IMR-90 (cell line): Measurements from ENCODE around the gene CCDC85B. TPM values are rescaled to one million over a fixed set of nuclear protein-coding genes. Genes with fewer than 3 reads are reported as not detected.

ENCODE experiments used
- ATAC-seq: fragments of 200-7000 bp; cut with Tn5 transposase; 2 replicates; pipeline ENCODE4 v1.9.1; 2020; ENCODE audit warnings: low read depth, mild to moderate bottlenecking, moderate library complexity
- BruUV-seq: library from RNA; stranded (reverse); fragments of 400-500 nt; replicated peaks from 2 replicates; lab custom pipeline; 2021; lab: Mats Ljungman, UMichigan
- CTCF ChIA-PET: fragments of 300-600 bp; formaldehyde crosslinking; extraction: SDS; loops from one replicate; lab custom pipeline; 2021; ENCODE audit warnings: antibody characterized with exemption; lab: Yijun Ruan, JAX
- POLR2A ChIA-PET: fragments of 300-600 bp; sonication (Branson Sonifier 250); formaldehyde crosslinking; loops from one replicate; lab custom pipeline; 2022; ENCODE audit warnings: antibody characterized with exemption; ENCODE audit not compliant: unreplicated experiment; lab: Charles Lee
- DNase-seq: peaks from one replicate; pipeline ENCODE4 v3.0.0; 2013
- H2AFZ ChIP-seq: replicated peaks from 2 replicates; pipeline ENCODE3; 2013; ENCODE audit warnings: low read length, mild to moderate bottlenecking; ENCODE audit not compliant: poor library complexity
- H2AK5ac ChIP-seq: 2 replicates; pipeline ENCODE4 v1.6.1; 2013; ENCODE audit warnings: low read depth, low read length, inconsistent platforms
- H2AK9ac ChIP-seq: replicated peaks from 2 replicates; pipeline ENCODE3; 2013; ENCODE audit warnings: mild to moderate bottlenecking, low read depth, low read length, moderate library complexity; ENCODE audit not compliant: poor library complexity
- H2BK120ac ChIP-seq: 2 replicates; pipeline ENCODE4 v1.6.1; 2013; ENCODE audit warnings: low read depth, low read length, inconsistent platforms
- H2BK15ac ChIP-seq: 3 replicates; pipeline ENCODE4 v1.6.1; 2013; ENCODE audit warnings: low read depth, low read length, inconsistent platforms
- H2BK20ac ChIP-seq: 2 replicates; pipeline ENCODE4 v1.6.1; 2013; ENCODE audit warnings: low read depth, mild to moderate bottlenecking, inconsistent platforms, low read length, moderate library complexity
- H2BK5ac ChIP-seq: 2 replicates; pipeline ENCODE4 v1.6.1; 2013; ENCODE audit warnings: mild to moderate bottlenecking, low read depth, low read length, inconsistent platforms; ENCODE audit not compliant: poor library complexity, severe bottlenecking
- H3K14ac ChIP-seq: replicated peaks from 2 replicates; pipeline ENCODE4 v1.6.1; 2013; ENCODE audit warnings: low read depth, low read length, inconsistent platforms
- H3K18ac ChIP-seq: 2 replicates; pipeline ENCODE4 v1.6.1; 2013; ENCODE audit warnings: low read depth, low read length, control low read depth
- H3K23ac ChIP-seq: 2 replicates; pipeline ENCODE4 v1.6.1; 2013; ENCODE audit warnings: low read depth, low read length, inconsistent platforms
- H3K27ac ChIP-seq: 2 replicates; pipeline ENCODE4 v1.5.1; 2013; ENCODE audit warnings: mild to moderate bottlenecking, control low read depth, low read length; ENCODE audit not compliant: insufficient read depth
- H3K27me3 ChIP-seq: 2 replicates; pipeline ENCODE4 v1.6.1; 2013; ENCODE audit warnings: low read length; ENCODE audit not compliant: control insufficient read depth, insufficient read depth
- H3K36me3 ChIP-seq: 2 replicates; pipeline ENCODE4 v1.6.1; 2013; ENCODE audit warnings: low read length, mixed read lengths; ENCODE audit not compliant: control insufficient read depth, insufficient read depth
- H3K4ac ChIP-seq: 2 replicates; pipeline ENCODE4 v1.6.1; 2013; ENCODE audit warnings: low read depth, low read length, inconsistent platforms
- H3K4me1 ChIP-seq: 2 replicates; pipeline ENCODE4 v1.6.1; 2013; ENCODE audit warnings: low read length, mixed read lengths; ENCODE audit not compliant: control insufficient read depth, insufficient read depth
- H3K4me2 ChIP-seq: 2 replicates; pipeline ENCODE4 v1.6.1; 2013; ENCODE audit warnings: low read depth, mild to moderate bottlenecking, control low read depth, low read length, moderate library complexity
- H3K4me3 ChIP-seq: 2 replicates; pipeline ENCODE4 v1.5.1; 2013; ENCODE audit warnings: low read depth, mild to moderate bottlenecking, control low read depth, low read length, moderate library complexity; ENCODE audit not compliant: insufficient read depth
- H3K56ac ChIP-seq: 2 replicates; pipeline ENCODE4 v1.6.1; 2013; ENCODE audit warnings: low read length, inconsistent platforms; ENCODE audit not compliant: insufficient read depth; ENCODE audit errors: extremely low read depth
- H3K79me1 ChIP-seq, 2 experiments: 2 replicates each; pipeline ENCODE4 v1.6.1; 2013; ENCODE audit warnings: low read length in 2 of 2, inconsistent platforms in 1 of 2, low read depth in 1 of 2
- H3K9ac ChIP-seq: 2 replicates; pipeline ENCODE4 v1.6.1; 2013; ENCODE audit warnings: low read depth, low read length, control low read depth
- H3K9me1 ChIP-seq: 2 replicates; pipeline ENCODE4 v1.6.1; 2013; ENCODE audit warnings: low read length, inconsistent platforms; ENCODE audit not compliant: insufficient read depth
- H3K9me3 ChIP-seq: 2 replicates; pipeline ENCODE4 v1.6.1; 2013; ENCODE audit warnings: low read length; ENCODE audit not compliant: control insufficient read depth, insufficient read depth
- H4K20me1 ChIP-seq: 2 replicates; pipeline ENCODE4 v1.6.1; 2013; ENCODE audit warnings: low read length, inconsistent platforms; ENCODE audit not compliant: insufficient read depth
- H4K5ac ChIP-seq: 2 replicates; pipeline ENCODE4 v1.6.1; 2013; ENCODE audit warnings: mild to moderate bottlenecking, low read depth, low read length, control low read depth
- H4K8ac ChIP-seq, 2 experiments: 2 replicates each; pipeline ENCODE4 v1.6.1; 2013; ENCODE audit warnings: low read depth in 2 of 2, low read length in 2 of 2, control low read depth in 1 of 2, inconsistent platforms in 1 of 2
- H4K91ac ChIP-seq: 2 replicates; pipeline ENCODE4 v1.6.1; 2013; ENCODE audit warnings: low read depth, low read length, inconsistent platforms; ENCODE audit not compliant: insufficient read depth
- BHLHE40 ChIP-seq: fragments of 150-350 bp; IDR thresholded peaks from 2 replicates; pipeline ENCODE4 v1.6.1; 2016; ENCODE audit warnings: mild to moderate bottlenecking, low read depth, low read length
- CEBPB ChIP-seq: IDR thresholded peaks from 2 replicates; pipeline ENCODE4 v1.6.1; 2012; ENCODE audit warnings: low read depth, low read length, improper control_type of control experiment
- CHD1 ChIP-seq: IDR thresholded peaks from 2 replicates; pipeline ENCODE4 v1.6.1; 2012; ENCODE audit warnings: low read depth, low read length, improper control_type of control experiment
- FOS ChIP-seq: fragments of 150-350 bp; IDR thresholded peaks from 2 replicates; pipeline ENCODE4 v1.6.1; 2016; ENCODE audit warnings: low read depth, low read length
- MAFK ChIP-seq: IDR thresholded peaks from 2 replicates; pipeline ENCODE4 v1.6.1; 2012; ENCODE audit warnings: low read depth, low read length, improper control_type of control experiment
- MAZ ChIP-seq: IDR thresholded peaks from 2 replicates; pipeline ENCODE4 v1.6.1; 2012; ENCODE audit warnings: low read depth, mild to moderate bottlenecking, low read length, improper control_type of control experiment, moderate library complexity, borderline replicate concordance
- MXI1 ChIP-seq: IDR thresholded peaks from 2 replicates; pipeline ENCODE4 v1.6.1; 2012; ENCODE audit warnings: low read depth, mild to moderate bottlenecking, low read length, moderate library complexity, borderline replicate concordance
- NFE2L2 ChIP-seq: fragments of 150-350 bp; IDR thresholded peaks from 2 replicates; pipeline ENCODE4 v1.6.1; 2016; ENCODE audit warnings: low read depth, mild to moderate bottlenecking, low read length
- POLR2A ChIP-seq: IDR thresholded peaks from 2 replicates; pipeline ENCODE4 v1.6.1; 2012; ENCODE audit warnings: mild to moderate bottlenecking, low read depth, low read length
- RAD21 ChIP-seq: IDR thresholded peaks from 2 replicates; pipeline ENCODE4 v1.6.1; 2012; ENCODE audit warnings: low read length, improper control_type of control experiment
- RCOR1 ChIP-seq: IDR thresholded peaks from 2 replicates; pipeline ENCODE4 v1.6.1; 2012; ENCODE audit warnings: mild to moderate bottlenecking, low read length, improper control_type of control experiment; ENCODE audit not compliant: insufficient replicate concordance
- RFX5 ChIP-seq: IDR thresholded peaks from 2 replicates; pipeline ENCODE4 v1.8.0; 2012; ENCODE audit warnings: low read depth, mild to moderate bottlenecking, low read length, moderate library complexity
- WGBS, 2 experiments: methylation state at CpG; one replicate each; pipeline versions ENCODE4 v1.1.5 to v1.1.7; 2013; ENCODE audit warnings: missing lambda C conversion rate in 2 of 2; ENCODE audit not compliant: insufficient read length in 1 of 2; ENCODE audit errors: extremely low coverage in 2 of 2; 5-methylcytosine and 5-hydroxymethylcytosine counted together
- dilution Hi-C: fragments of 300-500 bp; cut with HindIII; formaldehyde crosslinking; loops from one replicate; pipeline ENCODE4 v1.14.3; 2018; ENCODE audit warnings: low sequenced_read_pairs; ENCODE audit not compliant: unreplicated experiment
- in situ Hi-C: fragments of 300-500 bp; cut with MboI; formaldehyde crosslinking; loops from 3 replicates; pipeline ENCODE4 v1.14.3; 2019; ENCODE audit warnings: low sequenced_read_pairs, inconsistent platforms, mixed read lengths
- intact Hi-C: fragments of 100-400 bp; cut with micrococcal nuclease; formaldehyde crosslinking; loops from 2 replicates; pipeline ENCODE4 v1.10.0; 2022
- polyA plus RNA-seq, 3 experiments: library from polyadenylated mRNA; depleted of rRNA; stranded (reverse); fragments of >200 nt; gene quantifications; 2 replicates each; pipeline ENCODE4 v1.2.3, GENCODE V29; 2012; ENCODE audit warnings: low replicate concordance in 1 of 3
- total RNA-seq: library from RNA; depleted of rRNA; stranded (reverse); fragments of >200 nt; gene quantifications from 2 replicates; pipeline ENCODE4 v1.2.3, GENCODE V29; 2012
- TF ChIP-seq, protein P1 (sequence below): fragments of 150-350 bp; IDR thresholded peaks from 2 replicates; pipeline ENCODE4 v1.6.1; 2017; ENCODE audit warnings: mild to moderate bottlenecking, antibody characterized with exemption, low read length, low read depth
- TF ChIP-seq, protein P2 (sequence below): conservative IDR thresholded peaks from 2 replicates; pipeline ENCODE4 v1.5.1; 2012; ENCODE audit warnings: mild to moderate bottlenecking, low read depth, low read length, improper control_type of control experiment
- TF ChIP-seq, protein P3 (sequence below): fragments of 150-350 bp; IDR thresholded peaks from 2 replicates; pipeline ENCODE4 v1.6.1; 2016; ENCODE audit warnings: low read depth, mild to moderate bottlenecking, low read length, moderate library complexity, borderline replicate concordance

CCDC85B gene
- total and polyA plus RNA-seq, 2 of the 4 experiments (the other 2 are of a cell fraction) = 17.6 to 35.4 TPM

DNA sequence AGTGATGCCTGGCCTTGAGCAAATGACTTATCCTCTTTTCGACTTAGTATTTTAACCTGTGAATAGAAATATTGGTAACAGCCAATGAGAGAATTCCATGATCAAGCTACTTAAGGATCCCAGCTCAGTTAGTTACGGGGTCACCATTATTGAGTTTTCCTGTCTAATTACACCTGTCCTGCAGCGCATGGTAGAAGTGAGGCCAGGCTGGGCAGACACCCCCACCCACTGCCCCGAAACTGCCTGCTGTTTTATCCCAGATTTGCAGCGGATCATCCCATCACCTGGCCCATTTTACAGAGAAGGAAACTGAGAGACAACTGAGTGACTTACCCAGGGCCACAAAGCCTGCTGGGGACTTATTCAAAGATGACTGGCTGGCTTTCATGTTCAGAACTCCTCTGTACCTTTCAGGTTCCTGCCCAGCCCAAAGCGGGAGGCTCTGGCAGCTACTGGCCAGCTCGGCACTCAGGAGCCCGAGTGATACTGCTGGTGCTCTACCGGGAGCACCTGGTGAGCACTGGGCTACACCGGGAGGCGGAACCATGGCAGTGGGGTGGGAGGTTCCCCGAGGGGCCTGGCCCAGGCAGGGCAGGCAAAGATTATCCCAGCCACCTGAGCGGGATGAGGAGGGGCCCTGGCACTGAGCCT lies 28.8 kb upstream of the CCDC85B start:
- Histone ChIP-seq H2AK9ac (peak overlapping the region; percentile 100), H3K14ac (peak overlapping the region; percentile 87), H2BK20ac (no peak overlapping the region), H3K9ac (peak overlapping the region; percentile 96), H2BK5ac (peak overlapping the region; percentile 90), H3K9me1 (peaks cover 4% of the 10 kb centered on the region; the same call in 1 of the 2 replicates), H3K9me3 (no peaks in the 10 kb centered on the region), H4K20me1 (peaks cover 36% of the 10 kb centered on the region), H2AFZ (no peak overlapping the region), H3K27me3 (no peaks in the 10 kb centered on the region), H3K27ac (peak overlapping the region; percentile 89), H3K79me1 (peaks cover 6 to 61% of the 10 kb centered on the region in 2 experiments; a peak in 3 of 4 replicates), H3K23ac (peak overlapping the region; percentile 94), H3K18ac (no peak overlapping the region), H2BK15ac (0 out of 3 replicates have a peak overlapping the region, but pooled peaks have one; percentile 41), H4K5ac (peak overlapping the region; percentile 68), H3K36me3 (peaks cover 51% of the 10 kb centered on the region), H4K8ac (peak overlapping the region; percentile 94 to 99; a peak in 3 of 4 replicates), H3K56ac (peak overlapping the region; percentile 60), H3K4me3 (peak overlapping the region; percentile 95), H2BK120ac (no peak overlapping the region), H3K4ac (peak overlapping the region; percentile 98), H2AK5ac (peak overlapping the region; percentile 22; the same call in 1 of the 2 replicates), H4K91ac (peak overlapping the region; percentile 98), H3K4me1 (peaks cover 7% of the 10 kb centered on the region), H3K4me2 (peak overlapping the region; percentile 89)
- WGBS, 2 experiments = 87% methylated on average over 3 of the region's 13 CpGs; no CpG with 5 or more reads in 1 of the 2 experiments
- dilution Hi-C loops (no loop called here), intact Hi-C loops (no loop called here), in situ Hi-C loops (no loop called here)
- no TSS peak for BruUV-seq
- ATAC-seq (no peak), DNase-seq (no peak)
- ChIA-PET POLR2A (interaction anchor here (0.6 to 0.8 kb wide), 2 partner anchors 10 to 11 kb away, joined by 3 to 7 read pairs; no protein-coding TSS in a partner anchor), CTCF (no interaction called here)
- TF ChIP-seq, protein P1, sequence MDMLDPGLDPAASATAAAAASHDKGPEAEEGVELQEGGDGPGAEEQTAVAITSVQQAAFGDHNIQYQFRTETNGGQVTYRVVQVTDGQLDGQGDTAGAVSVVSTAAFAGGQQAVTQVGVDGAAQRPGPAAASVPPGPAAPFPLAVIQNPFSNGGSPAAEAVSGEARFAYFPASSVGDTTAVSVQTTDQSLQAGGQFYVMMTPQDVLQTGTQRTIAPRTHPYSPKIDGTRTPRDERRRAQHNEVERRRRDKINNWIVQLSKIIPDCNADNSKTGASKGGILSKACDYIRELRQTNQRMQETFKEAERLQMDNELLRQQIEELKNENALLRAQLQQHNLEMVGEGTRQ = no peak
- no peak for TF ChIP-seq NFE2L2
- TF ChIP-seq RAD21 = no peak
- no peak for TF ChIP-seq MAFK
- TF ChIP-seq CEBPB = no peak
- TF ChIP-seq MAZ = no peak
- TF ChIP-seq, protein P2, sequence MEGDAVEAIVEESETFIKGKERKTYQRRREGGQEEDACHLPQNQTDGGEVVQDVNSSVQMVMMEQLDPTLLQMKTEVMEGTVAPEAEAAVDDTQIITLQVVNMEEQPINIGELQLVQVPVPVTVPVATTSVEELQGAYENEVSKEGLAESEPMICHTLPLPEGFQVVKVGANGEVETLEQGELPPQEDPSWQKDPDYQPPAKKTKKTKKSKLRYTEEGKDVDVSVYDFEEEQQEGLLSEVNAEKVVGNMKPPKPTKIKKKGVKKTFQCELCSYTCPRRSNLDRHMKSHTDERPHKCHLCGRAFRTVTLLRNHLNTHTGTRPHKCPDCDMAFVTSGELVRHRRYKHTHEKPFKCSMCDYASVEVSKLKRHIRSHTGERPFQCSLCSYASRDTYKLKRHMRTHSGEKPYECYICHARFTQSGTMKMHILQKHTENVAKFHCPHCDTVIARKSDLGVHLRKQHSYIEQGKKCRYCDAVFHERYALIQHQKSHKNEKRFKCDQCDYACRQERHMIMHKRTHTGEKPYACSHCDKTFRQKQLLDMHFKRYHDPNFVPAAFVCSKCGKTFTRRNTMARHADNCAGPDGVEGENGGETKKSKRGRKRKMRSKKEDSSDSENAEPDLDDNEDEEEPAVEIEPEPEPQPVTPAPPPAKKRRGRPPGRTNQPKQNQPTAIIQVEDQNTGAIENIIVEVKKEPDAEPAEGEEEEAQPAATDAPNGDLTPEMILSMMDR = no peak
- no peak for TF ChIP-seq MXI1
- TF ChIP-seq RFX5 = no peak
- TF ChIP-seq RCOR1 = no peak
- TF ChIP-seq, protein P3, sequence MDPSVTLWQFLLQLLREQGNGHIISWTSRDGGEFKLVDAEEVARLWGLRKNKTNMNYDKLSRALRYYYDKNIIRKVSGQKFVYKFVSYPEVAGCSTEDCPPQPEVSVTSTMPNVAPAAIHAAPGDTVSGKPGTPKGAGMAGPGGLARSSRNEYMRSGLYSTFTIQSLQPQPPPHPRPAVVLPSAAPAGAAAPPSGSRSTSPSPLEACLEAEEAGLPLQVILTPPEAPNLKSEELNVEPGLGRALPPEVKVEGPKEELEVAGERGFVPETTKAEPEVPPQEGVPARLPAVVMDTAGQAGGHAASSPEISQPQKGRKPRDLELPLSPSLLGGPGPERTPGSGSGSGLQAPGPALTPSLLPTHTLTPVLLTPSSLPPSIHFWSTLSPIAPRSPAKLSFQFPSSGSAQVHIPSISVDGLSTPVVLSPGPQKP = no peak
- no peak for TF ChIP-seq CHD1
- TF ChIP-seq BHLHE40 = no peak
- TF ChIP-seq POLR2A = no peak
- TF ChIP-seq FOS = no peak
